HG02870 (cell line): ENCODE results near the gene ATP5ME.
"Not testable (repeated sequence)": the region's sequence is repeated elsewhere in the genome, so short reads cannot be mapped to it uniquely, and the experiment has no call there.

Experiments
- ATAC-seq: cut with Tn5 transposase; IDR thresholded peaks from one replicate; pipeline ENCODE4 v1.9.1; 2021; ENCODE audit warnings: mild to moderate bottlenecking, moderate library complexity; ENCODE audit not compliant: unreplicated experiment

Gene ATP5ME

DNA sequence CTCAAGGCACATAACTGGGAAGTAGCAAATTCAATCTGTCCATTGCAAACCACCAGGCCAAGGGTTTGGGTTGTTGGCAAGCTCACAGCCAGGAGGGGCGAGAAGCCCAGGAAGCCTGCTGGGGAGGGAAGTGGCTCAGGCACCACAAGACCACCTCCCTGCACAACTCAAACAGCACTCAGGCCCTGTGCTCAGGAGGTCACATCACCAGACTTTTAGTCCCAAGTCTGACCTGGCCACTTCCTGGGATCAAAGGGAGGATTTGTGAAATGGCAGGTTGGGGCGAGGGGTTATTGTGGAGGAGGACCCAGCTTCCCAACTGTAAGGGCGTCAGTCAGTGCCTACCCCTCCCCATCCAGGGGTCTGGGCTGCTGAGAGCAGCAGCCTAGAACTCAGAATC is 2.3 kb downstream of the ATP5ME start:
- no peak for ATAC-seq

DNA sequence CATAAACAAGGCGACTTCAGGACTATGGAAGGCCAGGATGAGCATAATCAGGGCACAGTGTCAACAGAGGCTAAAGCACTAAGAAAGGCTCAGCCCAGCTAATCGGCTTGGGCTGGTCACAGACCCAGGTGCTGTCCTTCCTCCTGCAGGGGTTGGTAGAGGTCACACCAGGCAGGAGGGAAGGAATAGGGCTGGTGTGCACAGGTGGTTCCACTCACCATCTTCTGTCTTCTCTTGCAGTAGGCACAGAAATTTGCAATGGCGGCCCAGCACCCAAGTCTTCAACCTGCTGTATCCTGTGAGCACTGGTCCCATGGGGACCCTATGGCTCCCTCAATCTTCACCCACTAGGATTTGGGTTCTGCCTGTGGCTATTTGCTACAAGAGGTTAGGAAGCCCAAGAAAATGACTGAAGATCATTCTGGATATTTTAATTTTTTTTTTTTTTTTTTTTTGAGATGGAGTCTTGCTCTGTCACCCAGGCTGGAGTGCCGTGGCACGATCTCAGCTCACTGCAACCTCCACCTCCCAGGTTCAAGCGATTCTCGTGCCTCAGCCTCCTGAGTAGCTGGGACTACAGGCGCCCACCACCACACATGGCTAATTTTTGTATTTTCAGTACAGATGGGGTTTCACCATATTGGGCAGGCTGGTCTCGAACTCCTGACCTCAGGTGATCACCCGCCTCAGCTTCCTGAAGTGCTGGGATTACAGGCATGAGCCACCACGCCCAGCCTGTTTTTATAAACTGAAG is 4.1 kb downstream of the ATP5ME start:
- ATAC-seq, result not testable (repeated sequence)

DNA sequence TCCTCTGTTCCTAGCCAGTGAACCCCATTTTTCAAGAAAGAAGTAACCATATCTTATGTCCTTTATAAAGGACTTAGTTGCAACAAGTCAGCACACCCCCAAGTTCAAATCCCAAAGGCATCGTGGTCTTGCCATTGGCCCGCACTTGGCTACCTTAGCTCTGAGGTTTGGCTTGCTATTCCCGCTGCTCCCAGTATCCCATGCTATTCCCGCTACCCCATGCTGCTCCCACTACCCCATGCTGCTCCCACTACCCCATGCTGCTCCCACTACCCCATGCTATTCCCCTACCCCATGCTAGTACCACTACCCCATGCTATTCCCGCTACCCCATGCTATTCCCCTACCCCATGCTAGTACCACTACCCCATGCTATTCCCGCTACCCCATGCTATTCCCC is 5.9 kb downstream of the ATP5ME start:
- ATAC-seq, result not testable (repeated sequence)

DNA sequence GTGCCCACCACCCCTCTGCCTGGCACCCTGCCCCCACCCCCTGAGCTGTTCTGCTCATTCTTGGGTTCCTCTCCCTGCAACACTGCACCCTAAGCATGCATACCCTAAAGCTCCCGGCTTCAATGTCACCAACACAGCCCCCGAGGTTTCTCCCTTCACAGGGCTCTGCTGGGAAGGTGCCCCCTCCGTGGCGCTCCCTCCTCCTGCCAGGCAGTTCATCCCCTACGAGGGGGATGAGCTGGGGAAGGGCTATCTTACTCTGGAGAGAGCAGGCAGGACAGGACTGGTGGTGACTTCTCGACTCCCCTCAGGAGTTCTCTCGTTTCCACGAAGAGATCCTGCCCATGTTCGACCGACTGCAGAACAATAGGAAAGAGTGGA is 6.5 kb downstream of the ATP5ME start:
- no peak for ATAC-seq

DNA sequence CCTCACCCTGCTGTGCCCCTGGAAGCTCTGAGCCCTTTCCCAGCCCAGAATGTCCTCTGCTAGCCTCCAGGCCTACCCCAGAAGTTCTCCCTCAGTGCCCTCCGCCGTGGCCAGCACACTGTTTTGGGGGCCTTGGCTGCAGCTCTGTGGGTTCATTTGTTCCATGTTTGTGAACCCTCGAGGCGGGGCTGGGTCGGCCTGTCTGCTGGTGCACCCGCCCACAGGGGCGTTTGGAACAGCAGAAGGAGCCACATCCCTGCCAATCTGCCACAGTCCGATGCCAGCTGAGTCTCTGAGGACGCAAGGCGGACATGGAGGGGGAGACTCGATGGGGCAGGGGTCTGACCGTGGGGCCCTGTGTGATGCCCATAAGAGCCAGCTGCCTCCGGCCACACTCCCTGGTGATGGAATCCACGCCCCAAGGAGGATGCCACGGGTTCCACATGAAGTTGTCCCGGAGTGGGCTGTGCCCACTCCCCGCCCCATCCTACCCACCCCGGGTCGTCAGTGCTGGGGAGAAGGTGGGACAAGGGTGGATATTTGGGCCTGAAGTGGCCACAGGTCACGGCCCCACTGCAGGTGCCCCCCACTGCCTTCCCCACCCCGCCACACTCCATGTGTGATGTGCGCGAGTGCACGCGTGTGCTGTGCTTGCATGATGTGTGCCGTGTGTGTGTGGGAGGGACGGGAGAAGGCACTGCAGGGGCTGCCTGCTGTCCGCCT is 7.1 kb downstream of the ATP5ME start:
- ATAC-seq, result no peak

DNA sequence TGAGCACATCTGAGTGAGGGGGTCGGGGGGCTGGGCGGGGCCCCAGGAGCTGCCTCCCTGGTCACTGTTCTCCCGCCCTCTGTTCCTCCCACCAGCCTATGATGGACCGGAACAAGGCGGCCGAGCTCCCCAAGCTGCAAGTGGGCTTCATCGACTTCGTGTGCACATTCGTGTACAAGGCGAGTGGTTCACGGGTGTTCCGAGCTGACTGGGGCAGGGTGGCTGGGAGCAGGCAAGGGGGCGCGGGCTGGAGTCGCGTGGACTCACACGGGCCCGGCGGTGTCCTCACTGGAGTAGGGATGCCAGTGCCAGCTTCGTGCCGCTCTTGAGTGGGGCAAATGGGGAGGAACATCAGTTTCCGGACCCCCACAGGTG is 7.7 kb downstream of the ATP5ME start:
- no peak for ATAC-seq

DNA sequence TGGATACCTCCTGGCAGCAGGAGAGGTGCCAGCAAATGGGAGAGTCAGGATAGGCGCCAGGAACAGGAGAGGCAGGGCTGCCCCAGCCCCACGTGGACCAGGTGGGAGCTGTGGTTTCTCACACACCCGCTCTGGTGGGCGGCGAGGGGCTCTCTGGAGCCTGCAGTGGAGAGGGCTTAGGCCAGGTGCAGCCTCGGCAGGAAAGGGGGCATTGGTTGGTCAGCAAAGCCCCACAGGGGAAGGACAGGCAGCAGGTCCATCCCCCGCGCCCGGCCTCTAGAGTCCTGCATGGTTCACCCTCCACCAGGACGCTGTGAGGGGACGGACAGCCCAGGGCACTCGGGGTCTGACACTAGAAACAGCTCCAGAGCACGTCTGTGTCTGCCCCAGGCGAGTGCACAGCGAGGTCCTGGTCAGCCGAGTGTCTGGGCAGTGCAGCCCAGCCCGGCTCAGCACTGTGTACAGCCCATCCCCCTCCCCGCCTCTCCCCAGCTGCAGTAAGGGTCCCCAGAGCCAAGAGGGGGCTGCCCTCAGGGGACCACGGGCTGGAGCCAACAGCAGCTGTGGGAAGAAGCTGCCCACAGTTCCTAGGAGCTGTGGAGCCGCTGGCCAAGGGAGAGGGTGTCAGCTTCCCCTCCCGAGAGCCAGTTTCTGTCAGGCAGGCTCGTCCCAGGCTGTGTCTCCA is 8.2 kb downstream of the ATP5ME start:
- ATAC-seq, result no peak

DNA sequence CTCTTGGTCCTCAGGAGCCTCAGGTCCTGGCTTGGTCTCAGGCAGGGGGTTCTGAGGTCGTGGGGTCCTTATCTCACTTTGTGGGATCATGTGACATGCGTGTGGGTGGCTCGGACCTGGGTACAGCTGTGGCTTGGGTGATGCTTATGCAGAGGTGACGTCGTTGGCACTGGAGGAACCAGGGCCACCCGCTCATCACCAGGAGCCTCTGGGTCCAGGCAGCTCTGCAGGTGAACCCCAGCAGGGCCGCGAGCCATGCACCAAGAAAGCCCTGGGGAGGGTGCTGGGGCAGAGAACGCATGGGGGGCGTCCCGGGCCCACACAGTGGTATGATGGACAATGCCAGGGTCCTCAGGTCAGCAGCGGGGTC is 8.7 kb downstream of the ATP5ME start:
- no peak for ATAC-seq

DNA sequence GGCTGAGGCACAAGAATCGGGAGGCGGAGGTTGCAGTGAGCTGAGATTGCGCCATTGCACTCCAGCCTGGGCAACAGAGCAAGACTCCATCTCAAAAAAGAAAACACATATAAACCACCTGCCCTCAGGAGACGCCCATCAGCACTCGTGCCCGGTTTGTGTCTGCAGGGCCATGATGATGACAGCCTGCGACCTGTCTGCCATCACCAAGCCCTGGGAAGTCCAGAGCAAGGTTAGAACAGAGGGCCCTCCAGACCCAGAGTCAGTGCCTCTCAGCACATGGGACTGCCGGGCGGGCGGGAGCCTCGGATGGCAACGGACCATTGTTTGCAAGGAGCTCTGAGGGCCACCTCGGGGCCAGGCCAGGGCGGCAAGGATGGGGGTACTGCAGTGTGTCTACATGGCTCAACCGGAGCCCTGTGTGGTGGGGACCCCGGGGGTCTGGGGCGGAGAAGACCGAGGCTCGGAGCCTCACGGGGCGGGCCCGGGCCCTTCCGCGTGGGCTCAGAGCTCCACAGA is 9.3 kb downstream of the ATP5ME start:
- no peak for ATAC-seq

DNA sequence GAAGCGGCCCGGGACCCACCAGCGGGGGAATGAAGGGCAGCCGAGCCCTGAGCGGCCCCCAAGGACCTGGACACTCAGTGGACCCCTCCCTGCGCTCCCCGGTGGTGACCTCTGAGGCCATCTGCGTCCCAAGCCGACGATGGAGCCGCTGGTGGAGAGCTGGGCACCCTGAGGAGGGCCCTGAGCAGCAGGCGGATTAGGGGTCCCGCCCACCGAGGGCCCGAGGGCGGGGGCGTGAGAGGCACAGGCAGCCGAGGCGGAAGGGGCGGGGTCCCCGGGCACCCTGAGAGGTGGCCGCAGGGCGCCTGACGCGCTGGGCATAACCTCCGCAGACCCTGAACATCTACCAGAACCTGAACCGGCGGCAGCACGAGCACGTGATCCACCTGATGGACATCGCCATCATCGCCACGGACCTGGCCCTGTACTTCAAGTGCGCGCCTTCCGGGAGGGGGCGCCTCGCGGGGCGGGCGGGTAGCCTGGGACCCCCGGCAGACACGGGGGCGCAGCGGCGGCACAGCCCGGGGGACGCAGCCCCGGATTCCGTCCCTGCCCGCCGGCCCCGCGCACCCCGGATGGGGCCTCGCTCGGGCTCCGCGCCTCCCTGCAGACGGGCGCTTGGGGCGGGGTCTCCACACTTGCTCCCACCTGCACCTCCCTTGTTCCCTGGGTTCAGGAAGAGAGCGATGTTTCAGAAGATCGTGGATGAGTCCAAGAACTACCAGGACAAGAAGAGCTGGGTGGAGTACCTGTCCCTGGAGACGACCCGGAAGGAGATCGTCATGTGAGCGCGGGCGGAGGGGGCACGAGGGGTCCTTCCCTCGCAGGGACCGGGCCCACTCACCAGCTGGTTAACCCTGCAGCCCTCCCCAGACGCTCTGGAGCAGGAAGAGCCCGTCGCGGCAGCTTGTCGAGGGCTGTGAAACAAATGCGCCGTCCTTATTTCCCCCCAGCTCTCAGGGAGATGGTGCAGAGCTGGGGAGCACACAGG is 10.3 kb downstream of the ATP5ME start:
- peak; percentile 71 for ATAC-seq

DNA sequence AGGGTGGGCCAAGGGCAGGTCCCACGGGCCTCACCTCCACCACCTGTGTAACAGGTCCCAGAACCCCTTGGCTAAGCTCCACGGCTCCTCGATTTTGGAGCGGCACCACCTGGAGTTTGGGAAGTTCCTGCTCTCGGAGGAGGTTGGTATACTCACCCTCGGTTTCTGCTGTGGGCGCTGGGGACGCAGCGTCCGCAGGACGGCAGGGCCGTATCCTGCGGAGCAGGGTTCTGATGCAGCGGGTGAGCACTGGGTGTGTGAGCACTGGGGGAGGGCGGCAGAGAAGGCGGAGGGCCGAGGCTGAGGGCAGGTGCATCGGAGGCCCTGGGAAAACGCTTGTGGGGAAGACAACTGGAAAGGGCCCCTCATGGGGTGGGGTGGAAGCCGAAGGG is 11.0 kb downstream of the ATP5ME start:
- ATAC-seq, result peak; percentile 25

DNA sequence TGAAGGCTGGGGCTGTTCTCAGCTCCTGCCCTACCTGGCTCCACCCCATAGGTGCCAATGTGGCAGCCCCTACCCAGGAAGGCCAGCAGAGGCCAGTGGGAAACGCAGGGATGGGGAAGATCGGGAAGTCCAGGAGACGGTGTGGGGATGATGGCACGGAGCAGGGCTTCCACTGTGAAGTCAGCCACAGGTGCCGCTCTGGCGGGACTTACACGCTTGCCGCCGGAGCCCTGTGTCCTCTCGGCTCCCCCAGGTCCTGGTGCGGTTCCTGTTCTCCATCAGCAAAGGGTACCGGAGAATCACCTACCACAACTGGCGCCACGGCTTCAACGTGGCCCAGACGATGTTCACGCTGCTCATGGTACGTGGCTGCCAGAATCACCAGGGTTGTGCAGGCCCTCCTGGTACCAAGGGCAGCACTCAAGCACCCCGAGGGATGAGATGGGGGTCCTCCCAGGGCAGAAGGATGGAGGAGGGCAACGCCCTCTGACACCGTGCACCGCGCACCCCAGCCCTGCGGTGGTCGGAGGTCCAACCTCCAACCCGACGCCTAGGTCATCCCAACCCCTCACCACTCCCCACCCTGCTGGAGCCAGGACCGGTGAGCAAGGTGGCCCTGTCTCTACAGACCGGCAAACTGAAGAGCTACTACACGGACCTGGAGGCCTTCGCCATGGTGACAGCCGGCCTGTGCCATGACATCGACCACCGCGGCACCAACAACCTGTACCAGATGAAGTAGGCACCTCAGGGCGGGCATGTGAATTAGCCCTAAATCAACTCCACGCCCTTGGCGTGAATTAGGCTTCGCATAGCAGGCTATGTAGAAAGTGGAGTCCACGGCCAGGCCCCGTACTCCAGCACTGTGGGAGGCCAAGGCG is 12.0 kb downstream of the ATP5ME start:
- no peak for ATAC-seq

DNA sequence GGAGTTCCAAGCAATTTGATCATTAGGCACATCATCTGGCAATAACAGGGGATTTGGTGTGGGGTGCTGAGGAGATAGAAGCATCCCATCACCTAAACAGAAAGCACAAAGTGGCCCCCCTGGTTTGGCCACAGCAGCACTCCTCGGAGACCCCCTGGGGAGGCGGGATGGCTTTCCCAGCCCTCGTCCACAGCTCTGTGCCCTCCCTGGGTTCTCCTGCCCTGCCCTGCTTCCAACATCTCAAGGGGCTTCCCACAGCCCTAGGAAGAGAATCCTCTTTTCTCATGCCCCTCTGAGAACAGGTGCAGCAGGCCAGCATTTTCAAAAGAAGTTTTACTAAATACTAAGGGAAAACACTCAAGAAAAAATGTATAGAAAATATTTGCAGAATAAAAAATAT is 12.8 kb downstream of the ATP5ME start:
- ATAC-seq, result no peak

DNA sequence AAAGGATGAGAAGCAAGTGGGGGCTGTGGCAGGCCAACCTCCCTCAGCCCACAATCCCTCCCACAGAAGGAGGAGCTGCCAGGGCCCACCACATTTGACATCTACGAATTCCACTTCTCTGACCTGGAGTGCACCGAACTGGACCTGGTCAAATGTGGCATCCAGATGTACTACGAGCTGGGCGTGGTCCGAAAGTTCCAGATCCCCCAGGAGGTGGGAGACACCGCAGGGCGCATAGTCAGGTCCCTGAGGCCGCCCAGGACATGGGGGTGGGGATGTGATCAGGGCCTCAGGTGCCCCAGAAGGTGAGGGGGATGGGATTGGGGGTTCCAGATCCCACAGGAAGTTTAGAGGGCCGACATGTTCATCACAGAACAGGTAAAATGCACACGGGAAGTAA is 13.7 kb downstream of the ATP5ME start:
- ATAC-seq, result no peak

DNA sequence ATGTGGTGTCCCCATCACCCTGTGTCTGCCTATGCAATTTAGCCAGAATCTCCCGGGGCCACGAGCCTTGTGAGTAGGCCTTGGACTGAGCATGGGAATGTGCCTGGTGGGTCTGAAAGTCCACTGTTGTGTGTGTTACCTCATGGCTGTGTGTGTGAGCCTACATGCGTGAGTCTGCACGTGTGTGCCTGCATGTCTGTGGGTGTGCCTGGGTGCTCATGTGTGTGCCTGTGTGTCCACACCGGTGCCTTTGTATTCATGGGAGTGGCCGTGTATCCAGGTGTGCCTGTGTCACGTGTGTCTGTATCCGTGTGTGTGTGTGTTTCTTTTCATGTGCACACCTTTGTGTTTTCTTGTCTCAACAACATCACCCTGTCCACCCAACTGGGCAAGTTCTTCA is 14.2 kb downstream of the ATP5ME start:
- ATAC-seq, result no peak

DNA sequence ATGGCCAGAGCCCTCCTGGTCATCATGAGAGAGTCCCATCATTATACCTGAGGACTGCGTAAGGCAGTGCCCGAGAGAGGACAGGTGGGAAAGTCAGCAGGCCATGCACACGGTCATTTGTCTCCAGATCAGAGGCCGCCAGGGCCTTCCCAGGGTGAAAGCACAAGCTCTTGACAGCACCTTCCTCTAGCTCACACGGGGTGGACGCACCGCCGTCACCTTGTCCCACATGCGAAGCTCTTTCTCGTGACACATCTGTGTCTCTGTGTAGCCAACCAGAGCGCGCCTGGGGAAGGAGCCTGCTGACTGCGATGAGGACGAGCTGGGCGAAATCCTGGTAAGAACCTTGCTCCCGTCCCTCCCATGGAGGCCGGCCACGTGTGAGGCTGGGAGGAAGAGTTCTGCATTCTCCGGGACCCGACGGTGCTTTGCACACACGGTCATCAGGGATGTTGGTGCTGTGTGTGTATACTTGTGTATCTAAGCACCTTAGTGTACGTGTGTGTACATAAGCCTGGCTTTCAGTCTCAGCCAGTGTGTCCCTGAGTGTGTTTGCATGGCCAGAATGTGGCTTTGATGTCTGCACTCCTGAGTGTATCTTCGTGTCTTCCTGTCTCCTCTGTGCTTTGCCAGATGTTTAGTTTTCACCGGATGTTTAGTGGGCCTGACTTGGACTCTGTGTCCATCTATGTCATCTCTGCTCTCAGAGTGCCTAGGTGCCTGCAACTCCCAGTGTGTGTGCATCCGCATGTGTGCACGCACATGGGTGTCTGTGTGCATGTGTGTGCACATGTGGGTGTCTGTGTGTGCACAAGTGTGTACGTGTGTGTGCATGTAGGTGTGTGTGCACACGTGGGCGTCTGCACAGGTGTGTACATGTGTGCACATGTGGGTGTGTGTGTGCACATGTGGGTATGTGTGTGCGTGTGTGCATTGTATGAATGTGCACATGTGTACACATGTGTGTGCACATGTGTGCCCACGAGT is 15.1 kb downstream of the ATP5ME start:
- no peak for ATAC-seq

DNA sequence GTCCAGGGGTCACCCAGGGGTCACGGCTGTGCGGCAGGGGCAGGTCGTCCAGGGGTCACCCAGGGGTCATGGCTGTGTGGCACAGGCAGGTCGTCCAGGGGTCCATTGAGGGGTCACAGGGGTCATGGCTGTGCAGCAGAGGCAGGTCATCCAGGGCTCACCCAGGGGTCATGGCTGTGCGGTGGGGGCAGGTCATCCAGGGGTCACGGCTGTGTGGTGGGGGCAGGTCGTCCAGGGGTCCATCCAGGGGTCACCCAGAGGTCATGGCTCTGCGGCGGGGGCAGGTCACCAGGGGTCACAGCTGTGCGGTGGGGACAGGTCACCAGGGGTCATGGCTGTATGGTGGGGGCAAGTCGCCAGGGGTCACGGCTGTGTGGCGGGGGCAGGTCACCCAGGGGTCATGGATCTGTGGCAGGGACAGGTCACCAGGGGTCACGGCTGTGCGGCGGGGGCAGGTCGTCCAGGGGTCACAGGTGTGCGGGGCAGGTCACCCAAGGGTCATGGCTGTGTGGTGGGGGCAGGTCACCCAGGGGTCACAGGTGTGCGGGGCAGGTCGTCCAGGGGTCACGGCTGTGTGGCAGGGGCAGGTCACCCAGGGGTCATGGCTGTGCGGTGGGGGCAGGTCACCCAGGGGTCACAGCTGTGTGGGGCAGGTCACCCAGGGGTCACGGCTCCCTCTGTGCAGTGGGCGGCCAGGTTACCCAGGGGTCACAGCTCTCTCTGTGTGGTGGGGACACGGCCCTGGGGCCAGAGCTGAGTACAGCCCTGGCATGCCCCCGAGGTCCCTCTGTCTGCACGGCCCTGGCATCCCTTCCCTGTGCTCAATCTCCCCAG is 16.0 kb downstream of the ATP5ME start:
- ATAC-seq, result no peak
